Stimulated activated CD4-positive, alpha-beta T cell treated with anti-CD3 and anti-CD28 coated beads, Interleukin-1b, Interleukin-23, amount 100 ng/mL, for 24 hours (primary cell): ENCODE data around the gene DRC3.
"Not testable (repeated sequence)": the region's sequence is repeated elsewhere in the genome, so short reads cannot be mapped to it uniquely, and the experiment has no call there.

Experiments used
- DNase-seq, 4 experiments: peaks; one replicate each; pipeline ENCODE4 v3.0.0-alpha.2; 2020; ENCODE audit warnings: low read depth in 4 of 4, low spot score in 1 of 4

DRC3 gene

GRCh38 chr17:17941015-17941414 lies 31.6 kb upstream of the DRC3 start:
- no peak for DNase-seq

GRCh38 chr17:17942846-17943245 lies 29.8 kb upstream of the DRC3 start:
- no peak for DNase-seq

- DNase-seq, result no peak
Observed at GRCh38 chr17:17943281-17943984, 29.2 kb upstream of the DRC3 start.

- no peak for DNase-seq
Observed at GRCh38 chr17:17944242-17944641, 28.4 kb upstream of the DRC3 start.

GRCh38 chr17:17944743-17945142 lies 27.9 kb upstream of the DRC3 start:
- no peak for DNase-seq

GRCh38 chr17:17946093-17946492 lies 26.6 kb upstream of the DRC3 start:
- no peak for DNase-seq

GRCh38 chr17:17947309-17947708 lies 25.4 kb upstream of the DRC3 start:
- no peak for DNase-seq

GRCh38 chr17:17947966-17948365 lies 24.7 kb upstream of the DRC3 start:
- DNase-seq, result no peak

GRCh38 chr17:17950347-17950746 lies 22.3 kb upstream of the DRC3 start:
- DNase-seq, result no peak

GRCh38 chr17:17950806-17951205 lies 21.9 kb upstream of the DRC3 start:
- no peak for DNase-seq

GRCh38 chr17:17951524-17951923 lies 21.1 kb upstream of the DRC3 start:
- DNase-seq, result no peak

- DNase-seq, result no peak
Observed at GRCh38 chr17:17952691-17953090, 20.0 kb upstream of the DRC3 start.

GRCh38 chr17:17954079-17954478 lies 18.6 kb upstream of the DRC3 start:
- no peak for DNase-seq

GRCh38 chr17:17955790-17956341 lies 16.8 kb upstream of the DRC3 start:
- not testable (repeated sequence) for DNase-seq

- DNase-seq, result no peak
Observed at GRCh38 chr17:17957584-17957916, 15.1 kb upstream of the DRC3 start.

GRCh38 chr17:17958982-17959381 lies 13.7 kb upstream of the DRC3 start:
- DNase-seq, result no peak

GRCh38 chr17:17959520-17960361 lies 12.9 kb upstream of the DRC3 start:
- DNase-seq, result peak in 1 of 4 experiments; percentile 29

- DNase-seq, result no peak
Observed at GRCh38 chr17:17960500-17961030, 12.1 kb upstream of the DRC3 start.

- DNase-seq, result no peak
Observed at GRCh38 chr17:17963066-17963465, 9.6 kb upstream of the DRC3 start.

GRCh38 chr17:17963694-17964436 lies 8.8 kb upstream of the DRC3 start:
- DNase-seq, result no peak

GRCh38 chr17:17964710-17965109 lies 8.0 kb upstream of the DRC3 start:
- DNase-seq, result no peak
